K562 (cell line): ENCODE data around the gene C7orf25. TPM values are rescaled to one million over a fixed set of nuclear protein-coding genes. Genes with fewer than 3 reads are reported as not detected.

ENCODE experiments used
- ATAC-seq: fragments of 200-7000 bp; cut with Tn5 transposase; 3 replicates; pipeline ENCODE4 v1.9.1; 2020; ENCODE audit warnings: moderate library complexity
- BruUV-seq: library from RNA; stranded (reverse); fragments of 400-500 nt; replicated peaks from 2 replicates; lab custom pipeline; 2021; lab: Mats Ljungman, UMichigan
- CTCF ChIA-PET: fragments of 300-600 bp; formaldehyde crosslinking; extraction: SDS; loops from one replicate; lab custom pipeline; 2021; ENCODE audit warnings: low intra/inter-chr PET ratio; lab: Yijun Ruan, JAX
- POLR2A ChIA-PET: fragments of 300-600, 350-650 bp; sonication (Branson Sonifier 250); formaldehyde crosslinking; extraction: SDS; loops from one replicate; lab custom pipeline; 2021; ENCODE audit warnings: antibody characterized with exemption, inconsistent platforms; lab: Yijun Ruan, JAX
- DNase-seq, 4 experiments: peaks; one replicate each; pipeline versions ENCODE4 v3.0.0 to v3.0.0-alpha.2; 2011 to 2018; ENCODE audit warnings: low spot score in 3 of 4, mixed read lengths in 3 of 4; ENCODE audit errors: extremely low read depth in 1 of 4
- FAIRE-seq: peaks from 2 replicates; lab custom pipeline; 2011; peaks lifted over from hg19 to GRCh38; lab: Jason Lieb, UNC
- H2AFZ ChIP-seq: 2 replicates; pipeline ENCODE4 v1.6.0; 2011; ENCODE audit warnings: low read depth, low read length, control low read depth, inconsistent platforms
- H3K27ac ChIP-seq: fragments of 200-600 bp; 3 replicates; pipeline ENCODE4 v1.8.0; 2011; ENCODE audit warnings: low read depth, mild to moderate bottlenecking, control low read depth, inconsistent platforms, low read length, moderate library complexity, mixed read lengths; ENCODE audit errors: extremely low read depth
- H3K27me3 ChIP-seq, 2 experiments: fragments of 300-600 bp in 1 of 2; 2 replicates in 1 of 2; 3 replicates in 1 of 2; pipeline versions ENCODE4 v1.6.0 to v1.8.0; 2011; ENCODE audit warnings: inconsistent platforms in 2 of 2, low read length in 2 of 2, mild to moderate bottlenecking in 1 of 2, mixed read lengths in 1 of 2, moderate library complexity in 1 of 2; ENCODE audit not compliant: control insufficient read depth in 2 of 2, insufficient read depth in 2 of 2
- H3K36me3 ChIP-seq: fragments of 300-600 bp; 3 replicates; pipeline ENCODE4 v1.8.0; 2011; ENCODE audit warnings: mild to moderate bottlenecking, low read length, inconsistent platforms; ENCODE audit not compliant: control insufficient read depth, insufficient read depth
- H3K4me1 ChIP-seq, 2 experiments: fragments of 200-600 bp in 1 of 2; replicated peaks in 1 of 2; 2 replicates in 1 of 2; 3 replicates in 1 of 2; pipeline versions ENCODE4 v1.5.1 to v1.8.0; 2011; ENCODE audit warnings: inconsistent platforms in 2 of 2, low read length in 2 of 2, mild to moderate bottlenecking in 1 of 2, mixed read lengths in 1 of 2, moderate library complexity in 1 of 2; ENCODE audit not compliant: control insufficient read depth in 2 of 2, insufficient read depth in 2 of 2
- H3K4me2 ChIP-seq: 2 replicates; pipeline ENCODE4 v1.6.1; 2011; ENCODE audit warnings: low read length, control low read depth, inconsistent platforms, mixed read lengths; ENCODE audit not compliant: insufficient read depth
- H3K4me3 ChIP-seq: fragments of 200-600 bp; sonication (generic), shearing (Covaris generic); 2 replicates; pipeline ENCODE4 v1.5.1; 2016; ENCODE audit warnings: control low read depth, inconsistent platforms
- H3K79me2 ChIP-seq: fragments of 200-600 bp; 3 replicates; pipeline ENCODE4 v1.8.0; 2011; ENCODE audit warnings: low read length, inconsistent platforms; ENCODE audit not compliant: control insufficient read depth, insufficient read depth
- H3K9ac ChIP-seq, 2 experiments: 2 replicates each; pipeline versions ENCODE4 v1.6.0 to v1.6.1; 2011; ENCODE audit warnings: low read depth in 2 of 2, low read length in 2 of 2, control low read depth in 1 of 2, inconsistent platforms in 1 of 2, mild to moderate bottlenecking in 1 of 2, mixed read lengths in 1 of 2; ENCODE audit not compliant: insufficient read depth in 1 of 2
- H3K9me1 ChIP-seq: one replicate; pipeline ENCODE4 v1.6.0; 2011; ENCODE audit warnings: inconsistent platforms, mild to moderate bottlenecking, low read length, moderate library complexity; ENCODE audit not compliant: control insufficient read depth, insufficient read depth
- H3K9me3 ChIP-seq: replicated peaks from 2 replicates; pipeline ENCODE4 v1.5.1; 2011; ENCODE audit warnings: low read depth, low read length, inconsistent platforms; ENCODE audit not compliant: control insufficient read depth, insufficient read depth
- H4K20me1 ChIP-seq: replicated peaks from 2 replicates; pipeline ENCODE4 v1.6.1; 2011; ENCODE audit warnings: low read length, inconsistent platforms, mixed read lengths; ENCODE audit not compliant: control insufficient read depth, insufficient read depth
- CHD2 ChIP-seq: IDR thresholded peaks from 2 replicates; pipeline ENCODE4 v1.6.1; 2011; ENCODE audit warnings: low read depth, low read length
- HNRNPH1 ChIP-seq: fragments of 200-400 bp; formaldehyde crosslinking; optimal IDR thresholded peaks from 2 replicates; pipeline ENCODE3; 2017; ENCODE audit warnings: low read depth, mild to moderate bottlenecking, low read length, moderate library complexity
- JUND ChIP-seq, 2 experiments: IDR thresholded peaks; 2 replicates in 1 of 2; 3 replicates in 1 of 2; pipeline ENCODE4 v1.6.1; 2011; ENCODE audit warnings: borderline replicate concordance in 2 of 2, low read depth in 2 of 2, low read length in 2 of 2, improper control_type of control experiment in 1 of 2, missing biosample characterization in 1 of 2, missing genetic modification characterization in 1 of 2, missing genetic modification reagents in 1 of 2
- KLF13 ChIP-seq: fragments of 450-650 bp; IDR thresholded peaks from 2 replicates; pipeline ENCODE4 v1.6.1; 2016; ENCODE audit warnings: missing genetic modification characterization, low read depth, mild to moderate bottlenecking, missing compliant biosample characterization, moderate library complexity, borderline replicate concordance
- NFYB ChIP-seq: IDR thresholded peaks from 2 replicates; pipeline ENCODE4 v1.6.1; 2011; ENCODE audit warnings: mild to moderate bottlenecking, moderate library complexity; ENCODE audit not compliant: insufficient read length; ENCODE audit errors: extremely low read depth
- NONO ChIP-seq, 2 experiments: fragments of 200-400 bp in 1 of 2; fragments of 450-650 bp in 1 of 2; formaldehyde crosslinking in 1 of 2; IDR thresholded peaks; 2 replicates each; pipeline ENCODE4 v1.6.1; 2017; ENCODE audit warnings: low read depth in 2 of 2, mild to moderate bottlenecking in 2 of 2, moderate library complexity in 2 of 2, low read length in 1 of 2
- TBL1XR1 ChIP-seq, 2 experiments: IDR thresholded peaks; 2 replicates each; pipeline ENCODE4 v1.6.1; 2012; ENCODE audit warnings: improper control_type of control experiment in 2 of 2, low read length in 2 of 2, mild to moderate bottlenecking in 1 of 2
- ZC3H11A ChIP-seq: IDR thresholded peaks from 2 replicates; pipeline ENCODE4 v1.6.1; 2012; ENCODE audit warnings: low read depth, low read length, improper control_type of control experiment
- ZNF146 ChIP-seq: IDR thresholded peaks from one replicate; pipeline ENCODE4 v1.6.1; 2018; ENCODE audit warnings: missing compliant biosample characterization; ENCODE audit not compliant: unreplicated experiment
- ZNF584 ChIP-seq: fragments of 200-800 bp; sonication (Bioruptor generic); IDR thresholded peaks from 2 replicates; pipeline ENCODE4 v1.6.1; 2016; ENCODE audit warnings: low read depth, mild to moderate bottlenecking, missing genetic modification characterization, missing compliant biosample characterization
- ZNF780A ChIP-seq: fragments of 250-450 bp; sonication (Bioruptor Pico); IDR thresholded peaks from 2 replicates; pipeline ENCODE4 v1.5.0; 2021; ENCODE audit warnings: mild to moderate bottlenecking
- WGBS: fragments of 100-300 bp; shearing (Covaris generic); methylation state at CpG from one replicate; pipeline ENCODE4 v1.1.6; 2016; ENCODE audit warnings: low coverage, mixed read lengths; ENCODE audit not compliant: insufficient coverage; ENCODE audit errors: missing lambda C conversion rate; 5-methylcytosine and 5-hydroxymethylcytosine counted together
- in situ Hi-C: fragments of 300-500 bp; cut with MboI; formaldehyde crosslinking; loops from 4 replicates; pipeline ENCODE4 v1.15.0; 2018; ENCODE audit warnings: inconsistent platforms, mixed read lengths
- intact Hi-C: fragments of 100-400 bp; cut with micrococcal nuclease; formaldehyde crosslinking; loops from 2 replicates; pipeline ENCODE4 v1.14.2; 2022
- polyA plus RNA-seq, 8 experiments: library from polyadenylated mRNA; depleted of rRNA in 4 of 8; stranded (reverse) in 5 of 8; unstranded in 3 of 8; fragments of >200 nt; fragmentation: Nextera tagmentation in 2 of 8; fragmentation: Illumina TruSeq in 1 of 8; extraction: Ambion mirVana in 2 of 8; extraction: Trizol in 1 of 8; gene quantifications; 2 replicates each; pipeline versions ENCODE4 v1.2.1 to v1.2.3, GENCODE V29; 2011 to 2014; ENCODE audit warnings: inconsistent platforms in 1 of 8, missing spikeins in 1 of 8
- total RNA-seq, 7 experiments: library from RNA; depleted of rRNA in 6 of 7; stranded (reverse); fragments of >200 nt in 6 of 7; fragmentation: Illumina TruSeq in 2 of 7; extraction: Trizol in 2 of 7; gene quantifications; 2 replicates each; pipeline versions ENCODE4 v1.2.1 to v1.2.3, GENCODE V29; 2011 to 2021; ENCODE audit warnings: low replicate concordance in 1 of 7
- TF ChIP-seq, protein P1 (sequence below): fragments of 250-450 bp; sonication (Bioruptor Pico); IDR thresholded peaks from 2 replicates; pipeline ENCODE4 v1.9.0; 2021; ENCODE audit warnings: mild to moderate bottlenecking
- TF ChIP-seq, protein P2 (sequence below): IDR thresholded peaks from 2 replicates; pipeline ENCODE4 v1.6.1; 2011; ENCODE audit warnings: borderline replicate concordance, low read depth, mild to moderate bottlenecking, moderate library complexity, low read length; ENCODE audit not compliant: insufficient read depth, poor library complexity, severe bottlenecking
- TF ChIP-seq, protein P3 (sequence below): sonication (generic); formaldehyde crosslinking; IDR thresholded peaks from 2 replicates; pipeline ENCODE4 v1.8.1; 2023; ENCODE audit warnings: mild to moderate bottlenecking, missing genetic modification reagents, moderate library complexity

Gene C7orf25
- total and polyA plus RNA-seq, 9 of the 15 experiments (the other 6 are each of a cell fraction or from before 2014, with no cell fraction given), result 1.2 to 4.7 (median 1.9) TPM

DNA sequence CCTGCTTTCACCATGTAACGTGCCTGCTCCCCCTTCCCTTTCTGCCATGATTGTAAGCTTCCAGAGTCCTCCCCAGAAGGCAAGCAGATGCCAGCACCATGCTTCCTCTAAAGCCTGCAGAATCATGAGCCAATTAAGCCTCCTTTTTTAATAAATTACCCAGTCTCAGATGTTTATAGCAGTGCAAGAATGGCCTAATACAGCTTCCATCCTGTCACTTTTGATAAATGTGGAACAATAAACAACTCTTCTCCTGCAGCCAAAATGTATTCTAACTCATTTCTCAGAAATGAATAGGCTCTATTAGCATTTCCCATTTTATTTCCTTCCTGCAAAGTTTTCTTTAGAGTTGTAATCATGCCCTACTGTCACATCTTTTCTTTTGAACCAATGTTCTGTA is 43.4 kb downstream of the C7orf25 start:
- TF ChIP-seq JUND (IDR thresholded peaks at IDR 0.05; ENCODE audit: borderline replicate concordance, low read depth, low read length), result no peak
- no peak for TF ChIP-seq JUND (tag; IDR thresholded peaks at IDR 0.05; ENCODE audit: borderline replicate concordance, low read depth, low read length)
- TF ChIP-seq HNRNPH1, result no peak
- TF ChIP-seq, protein P1, sequence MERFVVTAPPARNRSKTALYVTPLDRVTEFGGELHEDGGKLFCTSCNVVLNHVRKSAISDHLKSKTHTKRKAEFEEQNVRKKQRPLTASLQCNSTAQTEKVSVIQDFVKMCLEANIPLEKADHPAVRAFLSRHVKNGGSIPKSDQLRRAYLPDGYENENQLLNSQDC, result no peak
- no peak for TF ChIP-seq ZNF146 (CRISPR knock-in tag)
- TF ChIP-seq ZNF780A (CRISPR knock-in tag), result no peak
- TF ChIP-seq, protein P2, sequence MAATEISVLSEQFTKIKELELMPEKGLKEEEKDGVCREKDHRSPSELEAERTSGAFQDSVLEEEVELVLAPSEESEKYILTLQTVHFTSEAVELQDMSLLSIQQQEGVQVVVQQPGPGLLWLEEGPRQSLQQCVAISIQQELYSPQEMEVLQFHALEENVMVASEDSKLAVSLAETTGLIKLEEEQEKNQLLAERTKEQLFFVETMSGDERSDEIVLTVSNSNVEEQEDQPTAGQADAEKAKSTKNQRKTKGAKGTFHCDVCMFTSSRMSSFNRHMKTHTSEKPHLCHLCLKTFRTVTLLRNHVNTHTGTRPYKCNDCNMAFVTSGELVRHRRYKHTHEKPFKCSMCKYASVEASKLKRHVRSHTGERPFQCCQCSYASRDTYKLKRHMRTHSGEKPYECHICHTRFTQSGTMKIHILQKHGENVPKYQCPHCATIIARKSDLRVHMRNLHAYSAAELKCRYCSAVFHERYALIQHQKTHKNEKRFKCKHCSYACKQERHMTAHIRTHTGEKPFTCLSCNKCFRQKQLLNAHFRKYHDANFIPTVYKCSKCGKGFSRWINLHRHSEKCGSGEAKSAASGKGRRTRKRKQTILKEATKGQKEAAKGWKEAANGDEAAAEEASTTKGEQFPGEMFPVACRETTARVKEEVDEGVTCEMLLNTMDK, result no peak
- no peak for TF ChIP-seq CHD2
- no peak for TF ChIP-seq KLF13 (tag)
- TF ChIP-seq, protein P3, sequence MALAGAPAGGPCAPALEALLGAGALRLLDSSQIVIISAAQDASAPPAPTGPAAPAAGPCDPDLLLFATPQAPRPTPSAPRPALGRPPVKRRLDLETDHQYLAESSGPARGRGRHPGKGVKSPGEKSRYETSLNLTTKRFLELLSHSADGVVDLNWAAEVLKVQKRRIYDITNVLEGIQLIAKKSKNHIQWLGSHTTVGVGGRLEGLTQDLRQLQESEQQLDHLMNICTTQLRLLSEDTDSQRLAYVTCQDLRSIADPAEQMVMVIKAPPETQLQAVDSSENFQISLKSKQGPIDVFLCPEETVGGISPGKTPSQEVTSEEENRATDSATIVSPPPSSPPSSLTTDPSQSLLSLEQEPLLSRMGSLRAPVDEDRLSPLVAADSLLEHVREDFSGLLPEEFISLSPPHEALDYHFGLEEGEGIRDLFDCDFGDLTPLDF, result no peak
- TF ChIP-seq ZC3H11A, result no peak
- no peak for TF ChIP-seq TBL1XR1 (IDR thresholded peaks at IDR 0.05; ENCODE audit: low read length in 2 of 2)
- TF ChIP-seq NFYB, result no peak
- TF ChIP-seq NONO (IDR thresholded peaks at IDR 0.05; ENCODE audit: low read depth in 2 of 2, low read length in 1 of 2), result no peak
- TF ChIP-seq ZNF584 (CRISPR knock-in tag), result no peak
- H2AFZ ChIP-seq, result no peak overlapping the region
- H3K4me1 ChIP-seq, result peaks cover 0 to 7% of the 10 kb centered on the region in 2 experiments; a peak in 2 of 5 replicates
- intact Hi-C loops (no loop called here), in situ Hi-C loops (no loop called here)
- H3K4me3 ChIP-seq, result no peak overlapping the region
- H3K4me2 ChIP-seq, result no peak overlapping the region
- H3K9me3 ChIP-seq, result no peaks in the 10 kb centered on the region
- DNase-seq (no peak), FAIRE-seq (peak; percentile 46), ATAC-seq (no peak)
- H4K20me1 ChIP-seq, result no peaks in the 10 kb centered on the region
- ChIA-PET POLR2A (interaction anchor here (0.7 kb wide), 1 partner anchor 102 kb away, joined by 4 read pairs; no protein-coding TSS in a partner anchor), CTCF (interaction anchor here (0.6 kb wide), 1 partner anchor 937 kb away, joined by 4 read pairs; no protein-coding TSS in a partner anchor)
- H3K9me1 ChIP-seq, result no peaks in the 10 kb centered on the region
- H3K36me3 ChIP-seq, result no peaks in the 10 kb centered on the region
- no peaks in the 10 kb centered on the region for H3K27me3 ChIP-seq
- H3K79me2 ChIP-seq, result no peaks in the 10 kb centered on the region
- WGBS, result 0% methylated on average over 1 of the region's 1 CpG
- H3K27ac ChIP-seq, result no peak overlapping the region
- H3K9ac ChIP-seq, result no peak overlapping the region
- BruUV-seq, result no TSS peak
